Upper lobe of right lung (tissue), 1 donor: ENCODE measurements around the gene PROM2. TPM values are rescaled to one million over a fixed set of nuclear protein-coding genes. Genes with fewer than 3 reads are reported as not detected.

Experiments
- ATAC-seq: fragments of 200-7000 bp; cut with Tn5 transposase; one replicate; pipeline ENCODE4 v1.9.1; 2020; ENCODE audit warnings: mild to moderate bottlenecking, moderate library complexity
- DNase-seq: peaks from one replicate; pipeline ENCODE4 v3.0.0-alpha.2; 2020
- H3K27ac ChIP-seq: fragments of 200-600 bp; one replicate; pipeline ENCODE4 v1.8.0; 2022
- H3K27me3 ChIP-seq: fragments of 200-600 bp; one replicate; pipeline ENCODE4 v1.8.0; 2022; ENCODE audit warnings: mild to moderate bottlenecking
- H3K36me3 ChIP-seq: fragments of 200-600 bp; one replicate; pipeline ENCODE4 v1.8.0; 2022
- H3K4me1 ChIP-seq: fragments of 200-600 bp; one replicate; pipeline ENCODE4 v1.8.0; 2022
- H3K4me3 ChIP-seq: fragments of 200-600 bp; one replicate; pipeline ENCODE4 v1.8.0; 2022; ENCODE audit warnings: mild to moderate bottlenecking
- H3K9me3 ChIP-seq: fragments of 200-600 bp; one replicate; pipeline ENCODE4 v1.8.0; 2022
- intact Hi-C: fragments of 100-400 bp; cut with DNase I; formaldehyde crosslinking; loops from one replicate; pipeline ENCODE4 v1.11.0; 2022
- total RNA-seq: library from RNA; stranded (reverse); fragmentation: NEBNext Ultra II Directional; extraction: Animal tissue kit (Norgen Biotek cat#: 25700); gene quantifications from one replicate; pipeline ENCODE4 v1.2.1, GENCODE V29; 2021
- TF ChIP-seq, protein P1 (sequence below): fragments of 200-600 bp; IDR thresholded peaks from one replicate; pipeline ENCODE4 v1.8.0; 2022; ENCODE audit warnings: antibody characterized with exemption
- donor health status: DM: no; HTN: yes; CAD: no; lungs with severe emphysema.

The PROM2 gene
- total RNA-seq, 1 donor from 2014 or later: 6.0 TPM

DNA sequence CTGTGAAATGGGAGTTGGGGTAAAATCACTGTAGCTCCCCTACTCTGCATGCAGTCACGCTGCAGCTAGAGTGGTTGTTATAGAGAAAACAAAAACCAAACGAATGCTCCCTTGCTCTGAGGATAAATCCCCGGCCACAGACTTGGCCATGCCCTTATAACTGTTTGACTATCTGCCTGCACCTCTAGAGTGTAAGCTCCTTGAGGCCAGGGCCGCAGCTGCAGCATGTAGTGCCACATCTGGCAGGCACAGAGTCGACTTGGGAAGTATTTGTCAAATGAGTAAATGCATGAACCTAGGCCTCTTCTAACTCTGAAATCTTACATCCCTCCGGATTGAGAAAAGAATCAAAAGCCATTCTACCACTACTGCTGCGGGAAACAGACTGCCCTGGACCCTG is 58.8 kb downstream of the PROM2 start:
- Histone ChIP-seq H3K27me3 (no peaks in the 10 kb centered on the region), H3K36me3 (no peaks in the 10 kb centered on the region), H3K4me3 (no peak overlapping the region), H3K27ac (no peak overlapping the region), H3K9me3 (no peaks in the 10 kb centered on the region), H3K4me1 (no peaks in the 10 kb centered on the region)
- intact Hi-C loops: no loop called here
- peak; percentile 22 for DNase-seq
- no peak for ATAC-seq
- TF ChIP-seq, protein P1, sequence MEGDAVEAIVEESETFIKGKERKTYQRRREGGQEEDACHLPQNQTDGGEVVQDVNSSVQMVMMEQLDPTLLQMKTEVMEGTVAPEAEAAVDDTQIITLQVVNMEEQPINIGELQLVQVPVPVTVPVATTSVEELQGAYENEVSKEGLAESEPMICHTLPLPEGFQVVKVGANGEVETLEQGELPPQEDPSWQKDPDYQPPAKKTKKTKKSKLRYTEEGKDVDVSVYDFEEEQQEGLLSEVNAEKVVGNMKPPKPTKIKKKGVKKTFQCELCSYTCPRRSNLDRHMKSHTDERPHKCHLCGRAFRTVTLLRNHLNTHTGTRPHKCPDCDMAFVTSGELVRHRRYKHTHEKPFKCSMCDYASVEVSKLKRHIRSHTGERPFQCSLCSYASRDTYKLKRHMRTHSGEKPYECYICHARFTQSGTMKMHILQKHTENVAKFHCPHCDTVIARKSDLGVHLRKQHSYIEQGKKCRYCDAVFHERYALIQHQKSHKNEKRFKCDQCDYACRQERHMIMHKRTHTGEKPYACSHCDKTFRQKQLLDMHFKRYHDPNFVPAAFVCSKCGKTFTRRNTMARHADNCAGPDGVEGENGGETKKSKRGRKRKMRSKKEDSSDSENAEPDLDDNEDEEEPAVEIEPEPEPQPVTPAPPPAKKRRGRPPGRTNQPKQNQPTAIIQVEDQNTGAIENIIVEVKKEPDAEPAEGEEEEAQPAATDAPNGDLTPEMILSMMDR: no peak

DNA sequence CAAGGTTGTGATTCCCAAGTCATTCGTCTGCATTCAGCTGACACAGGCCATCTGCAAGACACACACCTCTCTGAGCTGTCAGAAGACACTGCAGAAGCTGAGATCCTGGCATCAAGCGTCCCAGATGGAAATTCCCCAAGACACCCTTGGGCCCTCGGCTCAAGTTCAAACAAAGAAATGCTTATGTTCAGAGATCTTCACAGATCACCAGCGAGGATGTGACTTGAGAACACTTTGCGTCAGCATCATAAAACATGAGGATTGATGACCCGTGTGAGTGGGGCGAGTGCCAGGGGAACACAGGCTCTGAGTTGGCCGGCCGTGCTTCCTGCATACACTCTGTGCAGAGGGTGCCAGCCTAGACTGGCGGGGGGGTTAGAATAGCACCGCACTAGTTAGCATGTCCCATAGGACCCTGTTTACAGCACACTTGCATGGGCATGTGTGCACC is 59.7 kb downstream of the PROM2 start:
- H3K4me3 ChIP-seq: no peak overlapping the region
- DNase-seq (peak; percentile 45), ATAC-seq (no peak)
- H3K36me3 ChIP-seq: no peaks in the 10 kb centered on the region
- TF ChIP-seq, protein P1: no peak
- H3K27ac ChIP-seq: no peak overlapping the region
- H3K9me3 ChIP-seq: no peaks in the 10 kb centered on the region
- no peaks in the 10 kb centered on the region for H3K27me3 ChIP-seq
- H3K4me1 ChIP-seq: no peaks in the 10 kb centered on the region
- intact Hi-C loops: no loop called here

DNA sequence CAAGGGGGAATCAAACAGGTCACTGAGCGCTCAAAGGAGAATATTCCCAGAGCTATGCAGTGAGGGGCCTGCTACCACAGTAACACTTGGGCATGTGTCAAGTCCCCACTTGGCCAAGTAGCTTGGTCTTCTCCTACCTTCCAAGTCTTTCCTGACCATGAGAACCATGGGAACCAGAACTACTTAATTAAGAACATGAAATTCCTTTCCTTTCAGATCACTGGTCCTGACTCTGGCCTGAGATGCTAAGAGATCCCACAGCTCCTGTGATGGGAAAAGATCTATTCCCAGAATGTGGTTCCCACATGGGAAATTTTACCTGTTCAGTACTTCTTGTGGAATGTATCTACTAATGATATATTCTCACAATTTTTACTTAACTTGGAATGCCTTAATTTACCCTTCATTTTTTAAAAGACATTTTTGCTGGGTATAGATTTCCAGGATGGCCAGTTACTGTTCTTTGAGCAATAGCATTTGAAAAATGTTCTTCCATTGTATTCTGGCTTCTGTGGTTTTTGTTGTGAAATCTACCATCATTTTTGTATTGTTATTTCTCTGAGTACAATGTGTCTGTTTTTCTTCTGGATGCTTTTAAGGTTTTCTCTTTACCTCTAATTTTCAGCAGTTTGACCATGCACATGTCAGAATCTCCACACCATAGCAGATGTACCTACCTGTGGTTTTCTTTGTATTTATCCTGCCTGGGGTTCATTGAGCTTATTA is 60.8 kb downstream of the PROM2 start:
- Histone ChIP-seq H3K4me1 (no peaks in the 10 kb centered on the region), H3K4me3 (no peak overlapping the region), H3K27ac (no peak overlapping the region), H3K36me3 (no peaks in the 10 kb centered on the region), H3K27me3 (no peaks in the 10 kb centered on the region), H3K9me3 (no peaks in the 10 kb centered on the region)
- no peak for ATAC-seq
- no peak for DNase-seq
- intact Hi-C loops: no loop called here
- TF ChIP-seq, protein P1: no peak

DNA sequence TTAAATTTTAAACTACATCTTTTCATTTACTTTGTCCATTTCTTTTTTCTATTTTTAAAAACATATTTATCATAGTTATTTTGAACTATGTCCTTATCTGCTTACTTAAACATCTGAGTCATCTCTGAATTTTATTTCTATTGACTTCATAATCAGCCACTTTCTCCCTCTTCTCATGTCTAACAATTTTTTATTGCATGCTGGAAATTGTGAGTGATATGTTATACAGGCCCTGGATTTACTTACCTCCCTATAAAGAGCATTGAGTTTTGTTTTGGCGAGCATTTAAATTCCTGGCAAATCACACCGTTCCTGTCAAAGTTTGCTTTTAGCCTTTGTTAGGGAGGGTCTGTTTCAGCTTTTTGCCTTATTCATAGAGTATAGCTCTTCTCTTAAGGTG is 62.2 kb downstream of the PROM2 start:
- ATAC-seq (no peak), DNase-seq (no peak)
- Histone ChIP-seq H3K9me3 (no peaks in the 10 kb centered on the region), H3K36me3 (no peaks in the 10 kb centered on the region), H3K27ac (no peak overlapping the region), H3K4me1 (no peaks in the 10 kb centered on the region), H3K27me3 (no peaks in the 10 kb centered on the region), H3K4me3 (no peak overlapping the region)
- intact Hi-C loops: no loop called here
- TF ChIP-seq, protein P1: no peak

DNA sequence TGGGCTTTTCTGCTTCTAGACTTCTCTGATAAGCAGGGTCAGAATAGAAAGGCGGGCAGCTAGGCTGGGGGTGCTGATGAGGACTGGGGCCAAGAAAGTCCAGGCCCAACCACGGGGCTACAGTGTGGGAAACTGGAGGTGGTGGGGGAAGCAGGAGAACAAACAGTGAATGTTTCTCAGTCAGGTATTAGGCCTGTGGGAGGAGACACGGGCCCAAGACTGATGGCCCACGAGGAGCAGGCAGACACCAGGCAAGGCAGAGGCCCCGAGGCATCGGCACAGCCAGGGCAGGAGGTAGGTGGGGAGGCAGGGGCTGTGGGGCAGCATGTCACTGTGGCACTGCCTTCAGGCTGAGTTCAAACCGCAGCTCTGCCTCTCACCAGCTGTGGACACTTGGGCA is 63.6 kb downstream of the PROM2 start:
- peak; percentile 40 for DNase-seq
- Histone ChIP-seq H3K27me3 (no peaks in the 10 kb centered on the region), H3K4me3 (no peak overlapping the region), H3K36me3 (no peaks in the 10 kb centered on the region), H3K4me1 (no peaks in the 10 kb centered on the region), H3K9me3 (no peaks in the 10 kb centered on the region), H3K27ac (no peak overlapping the region)
- TF ChIP-seq, protein P1: no peak
- intact Hi-C loops: no loop called here
- ATAC-seq: no peak

Other genes with a start within 250 kb of the PROM2 start
- gene MAL, start 248.7 kb upstream of the PROM2 start, total RNA-seq: 21.2 TPM
- gene MRPS5, start 152.6 kb upstream of the PROM2 start, total RNA-seq: 55.2 TPM
- 19.8 TPM for gene ZNF514, start 114.6 kb upstream of the PROM2 start, total RNA-seq
- gene ZNF2, start 108.6 kb upstream of the PROM2 start, total RNA-seq: 4.7 TPM
- 3.8 TPM for gene ZNF892, start 66.9 kb upstream of the PROM2 start, total RNA-seq
- 3.0 TPM for gene KCNIP3, start 22.9 kb downstream of the PROM2 start, total RNA-seq
- 22.8 TPM for gene FAHD2A, start 128.3 kb downstream of the PROM2 start, total RNA-seq
- not detected for gene TRIM43B, start 210.3 kb downstream of the PROM2 start, total RNA-seq